ENCODE data around the gene FAM149A. TPM values are rescaled to one million over a fixed set of nuclear protein-coding genes. Genes with fewer than 3 reads are reported as not detected.

The FAM149A gene
- total RNA-seq, 2 donors from 2014 or later, result 9.9 to 12.8 TPM

- peak overlapping the region; percentile 47 for H3K4me3 ChIP-seq
- no peaks in the 10 kb centered on the region for H3K4me1 ChIP-seq (ENCODE audit: control insufficient read depth in 1 of 2, low read depth in 2 of 2)
- no peaks in the 10 kb centered on the region for H3K36me3 ChIP-seq
- no peak for TF ChIP-seq CTCF (IDR thresholded peaks at IDR 0.05)
- ATAC-seq (ENCODE audit: insufficient number of reproducible peaks, low FRiP score, low read depth) (no peak), DNase-seq (ENCODE audit: low spot score) (no peak)
- no peaks in the 10 kb centered on the region for H3K27me3 ChIP-seq (replicated peaks; ENCODE audit: insufficient read depth)
- H3K9me3 ChIP-seq, result no peaks in the 10 kb centered on the region
- H3K27ac ChIP-seq, result no peak overlapping the region
Observed at GRCh38 chr4:186095406-186095805, 9.1 kb upstream of the FAM149A start.

- DNase-seq (ENCODE audit: low spot score) (no peak), ATAC-seq (ENCODE audit: insufficient number of reproducible peaks, low FRiP score, low read depth) (no peak)
- Histone ChIP-seq H3K4me3 (no peak overlapping the region), H3K36me3 (no peaks in the 10 kb centered on the region), H3K9me3 (no peaks in the 10 kb centered on the region), H3K4me1 (ENCODE audit: control insufficient read depth in 1 of 2, low read depth in 2 of 2) (no peaks in the 10 kb centered on the region), H3K27me3 (replicated peaks; ENCODE audit: insufficient read depth) (no peaks in the 10 kb centered on the region), H3K27ac (no peak overlapping the region)
- TF ChIP-seq CTCF (IDR thresholded peaks at IDR 0.05), result no peak
Observed at GRCh38 chr4:186096681-186097165, 7.8 kb upstream of the FAM149A start.

GRCh38 chr4:186097386-186097785 is 7.1 kb upstream of the FAM149A start:
- H3K4me3 ChIP-seq, result no peak overlapping the region
- H3K9me3 ChIP-seq, result no peaks in the 10 kb centered on the region
- no peak for ATAC-seq (ENCODE audit: insufficient number of reproducible peaks, low FRiP score, low read depth)

GRCh38 chr4:186102931-186103330 is 1.6 kb upstream of the FAM149A start:
- DNase-seq (ENCODE audit: low spot score), result no peak

More at GRCh38 chr4:186097386-186097785, 7.1 kb upstream of the FAM149A start:
- no peaks in the 10 kb centered on the region for H3K4me1 ChIP-seq (ENCODE audit: control insufficient read depth in 1 of 2, low read depth in 2 of 2)
- no peak for DNase-seq (ENCODE audit: low spot score)
- no peak for TF ChIP-seq CTCF (IDR thresholded peaks at IDR 0.05)
- no peak overlapping the region for H3K27ac ChIP-seq
- H3K36me3 ChIP-seq, result no peaks in the 10 kb centered on the region
- H3K27me3 ChIP-seq (replicated peaks; ENCODE audit: insufficient read depth), result no peaks in the 10 kb centered on the region

More at GRCh38 chr4:186102931-186103330, 1.6 kb upstream of the FAM149A start:
- Histone ChIP-seq H3K9me3 (no peaks in the 10 kb centered on the region), H3K27ac (no peak overlapping the region), H3K4me3 (no peak overlapping the region), H3K27me3 (replicated peaks; ENCODE audit: insufficient read depth) (no peaks in the 10 kb centered on the region), H3K4me1 (ENCODE audit: control insufficient read depth in 1 of 2, low read depth in 2 of 2) (peaks cover 10 to 16% of the 10 kb centered on the region in 2 donors), H3K36me3 (no peaks in the 10 kb centered on the region)
- TF ChIP-seq CTCF (IDR thresholded peaks at IDR 0.05), result no peak
- no peak for ATAC-seq (ENCODE audit: insufficient number of reproducible peaks, low FRiP score, low read depth)

Measured in thoracic aorta (tissue), 2 donors.